HFFc6 (cell line): ENCODE data around the gene TLE5. TPM values are rescaled to one million over a fixed set of nuclear protein-coding genes. Genes with fewer than 3 reads are reported as not detected.

Source experiments
- DNase-seq: peaks from one replicate; pipeline ENCODE4 v3.0.0-alpha.2; 2018
- H3K27ac Mint-ChIP-seq: 2 replicates; pipeline ENCODE4 v1.8.0; 2020; ENCODE audit warnings: mild to moderate bottlenecking, mixed read lengths
- H3K27me3 Mint-ChIP-seq: 2 replicates; pipeline ENCODE4 v1.8.0; 2021; ENCODE audit warnings: mild to moderate bottlenecking, moderate library complexity, mixed read lengths; ENCODE audit not compliant: insufficient read depth
- H3K36me3 Mint-ChIP-seq: 2 replicates; pipeline ENCODE4 v1.8.0; 2021; ENCODE audit warnings: low read depth, mixed read lengths
- H3K4me1 Mint-ChIP-seq: 2 replicates; pipeline ENCODE4 v1.8.0; 2020; ENCODE audit warnings: low read depth, mixed read lengths
- H3K4me3 Mint-ChIP-seq: 2 replicates; pipeline ENCODE4 v1.8.0; 2020; ENCODE audit warnings: mild to moderate bottlenecking, moderate library complexity, mixed read lengths
- H3K9me3 Mint-ChIP-seq: 2 replicates; pipeline ENCODE4 v1.8.0; 2020; ENCODE audit warnings: mild to moderate bottlenecking, mixed read lengths
- total RNA-seq, 6 experiments: library from RNA; stranded (reverse); fragmentation: NEBNext Ultra II Directional; extraction: Animal tissue kit (Norgen Biotek cat#: 25700); gene quantifications; 2 replicates in 1 of 6; 3 replicates in 5 of 6; pipeline ENCODE4 v1.2.3, GENCODE V29; 2021
- TF ChIP-seq, protein P1 (sequence below): fragments of 200-600 bp; sonication (generic); IDR thresholded peaks from 2 replicates; pipeline ENCODE4 v1.5.0; 2021; ENCODE audit warnings: antibody characterized with exemption, mild to moderate bottlenecking

TLE5 gene
- total RNA-seq, 6 experiments from 2014 or later = 332 to 383 (median 356) TPM

GRCh38 chr19:3065675-3066357, 3.5 kb upstream of the TLE5 start:
- H3K9me3 Mint-ChIP-seq = no peaks in the 10 kb centered on the region
- no peak overlapping the region for H3K4me3 Mint-ChIP-seq
- no peak for DNase-seq
- peaks cover 2% of the 10 kb centered on the region; the same call in 1 of the 2 replicates for H3K4me1 Mint-ChIP-seq
- no peak overlapping the region for H3K27ac Mint-ChIP-seq
- peaks cover 2% of the 10 kb centered on the region; the same call in 1 of the 2 replicates for H3K36me3 Mint-ChIP-seq
- H3K27me3 Mint-ChIP-seq = peaks cover 3% of the 10 kb centered on the region; the same call in 1 of the 2 replicates
- TF ChIP-seq, protein P1, sequence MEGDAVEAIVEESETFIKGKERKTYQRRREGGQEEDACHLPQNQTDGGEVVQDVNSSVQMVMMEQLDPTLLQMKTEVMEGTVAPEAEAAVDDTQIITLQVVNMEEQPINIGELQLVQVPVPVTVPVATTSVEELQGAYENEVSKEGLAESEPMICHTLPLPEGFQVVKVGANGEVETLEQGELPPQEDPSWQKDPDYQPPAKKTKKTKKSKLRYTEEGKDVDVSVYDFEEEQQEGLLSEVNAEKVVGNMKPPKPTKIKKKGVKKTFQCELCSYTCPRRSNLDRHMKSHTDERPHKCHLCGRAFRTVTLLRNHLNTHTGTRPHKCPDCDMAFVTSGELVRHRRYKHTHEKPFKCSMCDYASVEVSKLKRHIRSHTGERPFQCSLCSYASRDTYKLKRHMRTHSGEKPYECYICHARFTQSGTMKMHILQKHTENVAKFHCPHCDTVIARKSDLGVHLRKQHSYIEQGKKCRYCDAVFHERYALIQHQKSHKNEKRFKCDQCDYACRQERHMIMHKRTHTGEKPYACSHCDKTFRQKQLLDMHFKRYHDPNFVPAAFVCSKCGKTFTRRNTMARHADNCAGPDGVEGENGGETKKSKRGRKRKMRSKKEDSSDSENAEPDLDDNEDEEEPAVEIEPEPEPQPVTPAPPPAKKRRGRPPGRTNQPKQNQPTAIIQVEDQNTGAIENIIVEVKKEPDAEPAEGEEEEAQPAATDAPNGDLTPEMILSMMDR = no peak

- Mint-ChIP-seq H3K27me3 (peaks cover 3% of the 10 kb centered on the region; the same call in 1 of the 2 replicates), H3K27ac (no peak overlapping the region), H3K36me3 (peaks cover 5% of the 10 kb centered on the region; the same call in 1 of the 2 replicates), H3K9me3 (no peaks in the 10 kb centered on the region), H3K4me3 (no peak overlapping the region), H3K4me1 (peaks cover 6% of the 10 kb centered on the region; the same call in 1 of the 2 replicates)
- no peak for DNase-seq
- TF ChIP-seq, protein P1 = no peak
Measured at GRCh38 chr19:3064011-3064330, 1.7 kb upstream of the TLE5 start.

DNA sequence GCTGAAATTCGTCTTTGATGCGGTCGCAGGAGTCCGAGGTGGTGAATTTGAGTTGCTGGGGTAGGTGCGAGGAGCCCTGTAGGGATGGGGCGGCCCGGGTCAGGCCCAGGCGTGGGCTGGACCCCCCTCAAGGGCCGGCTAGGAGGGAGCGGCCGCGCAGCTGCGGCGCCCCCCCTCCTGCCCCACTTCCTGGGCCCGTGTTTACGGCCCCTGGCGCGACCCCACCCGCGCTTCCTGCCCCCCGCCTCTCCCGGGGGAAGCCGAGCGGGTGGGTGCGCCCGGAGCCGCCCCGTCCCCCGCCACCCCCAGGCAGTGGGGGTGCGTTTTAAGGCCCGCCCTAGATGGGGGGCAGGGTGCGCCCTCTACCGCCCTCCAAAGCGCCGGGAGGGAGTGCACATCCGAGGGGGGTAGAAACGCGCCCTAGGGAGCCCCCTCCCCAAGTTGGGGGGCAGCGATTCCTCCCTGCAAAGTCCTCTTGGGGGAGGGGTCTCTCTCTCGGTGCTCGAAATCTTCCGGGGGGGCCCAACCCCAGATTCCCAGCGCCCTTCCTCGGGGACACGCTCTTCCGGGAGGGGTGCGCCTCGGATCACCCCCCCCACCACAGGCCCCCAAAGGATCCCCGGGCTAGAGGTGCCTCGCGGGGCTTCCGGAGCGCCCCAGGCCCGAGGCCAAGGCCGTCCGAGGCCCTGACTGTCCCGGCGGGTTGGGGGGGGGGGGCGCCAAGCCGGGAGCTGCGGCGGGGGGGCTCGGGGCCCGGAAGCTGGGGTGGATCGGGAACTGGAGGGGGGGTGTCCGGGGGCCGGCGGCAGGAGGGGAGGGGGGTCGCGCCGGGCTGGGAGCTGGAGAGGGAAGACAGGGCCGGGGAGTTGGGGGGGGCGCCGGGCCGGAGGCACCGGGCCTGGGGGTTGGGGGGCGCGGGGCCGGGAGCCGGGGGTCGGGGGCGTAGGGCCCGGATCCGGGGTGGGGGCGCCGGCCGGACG, 823 bp downstream of the TLE5 start:
- Mint-ChIP-seq H3K9me3 (no peaks in the 10 kb centered on the region), H3K36me3 (peaks cover 10% of the 10 kb centered on the region; the same call in 1 of the 2 replicates), H3K27ac (peak overlapping the region; percentile 53), H3K27me3 (peaks cover under 1% of the 10 kb centered on the region; the same call in 1 of the 2 replicates), H3K4me1 (peaks cover 10% of the 10 kb centered on the region; the same call in 1 of the 2 replicates), H3K4me3 (peak overlapping the region; percentile 83)
- DNase-seq = no peak
- TF ChIP-seq, protein P1 = peak; percentile 66

DNA sequence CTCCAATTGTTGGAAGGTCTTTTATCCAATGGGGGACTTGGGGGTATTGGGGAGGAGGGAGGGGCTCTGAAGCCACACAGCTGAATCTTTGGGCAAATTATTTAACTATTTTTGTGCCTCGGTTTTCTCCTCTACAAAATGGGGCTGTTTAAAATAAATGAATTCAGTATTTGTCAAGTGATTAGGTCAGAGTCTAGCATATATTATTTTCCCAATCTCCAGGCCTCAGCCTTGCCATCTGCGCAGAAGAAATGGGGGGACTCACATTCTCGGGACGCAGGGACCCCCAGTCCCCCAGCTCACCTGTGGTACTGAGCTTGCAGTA, 1.5 kb downstream of the TLE5 start:
- no peak for DNase-seq
- H3K27me3 Mint-ChIP-seq = no peaks in the 10 kb centered on the region
- H3K27ac Mint-ChIP-seq = peak overlapping the region; percentile 53
- no peaks in the 10 kb centered on the region for H3K9me3 Mint-ChIP-seq
- H3K36me3 Mint-ChIP-seq = peaks cover 10% of the 10 kb centered on the region; the same call in 1 of the 2 replicates
- peak overlapping the region; percentile 83 for H3K4me3 Mint-ChIP-seq
- TF ChIP-seq, protein P1 = no peak
- peaks cover 10% of the 10 kb centered on the region; the same call in 1 of the 2 replicates for H3K4me1 Mint-ChIP-seq

DNA sequence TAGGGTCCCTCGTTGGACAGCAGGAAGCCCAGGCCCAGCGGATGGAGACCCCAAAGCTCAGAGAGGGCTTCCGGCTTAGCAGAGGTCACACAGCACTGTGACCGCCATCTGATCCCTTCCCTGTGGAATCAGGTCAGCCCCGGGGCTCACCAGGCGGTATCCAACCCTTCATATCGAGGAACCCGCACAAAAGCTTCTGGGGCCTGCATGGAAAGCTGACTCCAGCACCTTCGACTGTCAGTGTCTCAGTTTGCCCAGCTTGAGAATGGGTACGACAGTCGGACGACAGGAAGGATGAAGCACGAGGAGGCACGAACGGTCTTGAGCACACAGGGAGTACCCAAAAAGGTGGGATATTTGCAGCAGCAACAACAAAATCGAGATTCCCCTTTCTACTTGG, 2.6 kb downstream of the TLE5 start:
- H3K27me3 Mint-ChIP-seq = no peaks in the 10 kb centered on the region
- peaks cover 17% of the 10 kb centered on the region for H3K36me3 Mint-ChIP-seq
- no peaks in the 10 kb centered on the region for H3K9me3 Mint-ChIP-seq
- no peak overlapping the region for H3K4me3 Mint-ChIP-seq
- no peak overlapping the region for H3K27ac Mint-ChIP-seq
- DNase-seq = no peak
- H3K4me1 Mint-ChIP-seq = peaks cover 20% of the 10 kb centered on the region
- TF ChIP-seq, protein P1 = no peak
